NCI-H2081 treated with DMSO at 0.1 percent for 48 hours (cell line): ENCODE measurements around the gene KCNJ6.
"Not testable (repeated sequence)": the region's sequence is repeated elsewhere in the genome, so short reads cannot be mapped to it uniquely, and the experiment has no call there.

Source experiments
- DNase-seq: peaks from one replicate; lab custom pipeline; 2025; lab: John Stamatoyannopoulos, UW

KCNJ6 gene

DNA sequence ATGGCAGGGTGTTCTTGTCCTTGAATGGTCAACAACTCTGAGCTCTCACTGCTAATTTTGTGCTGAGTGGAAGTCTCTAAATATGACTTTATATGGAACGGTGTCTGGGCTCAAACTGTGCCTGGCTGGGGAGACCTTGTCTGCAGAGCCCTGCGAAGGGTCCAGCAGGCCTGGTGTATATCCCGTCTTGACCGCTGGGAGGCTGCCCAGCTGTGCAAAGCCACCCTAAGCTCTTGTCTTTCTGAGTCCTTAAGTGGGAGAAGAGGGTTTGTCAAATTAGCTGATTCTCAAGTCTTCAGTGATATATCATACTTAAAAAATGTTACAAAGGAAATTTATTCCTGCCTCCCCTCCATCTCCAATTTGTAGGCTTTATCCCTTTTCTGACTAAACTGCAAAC, 198.7 kb downstream of the KCNJ6 start:
- no peak for DNase-seq

DNA sequence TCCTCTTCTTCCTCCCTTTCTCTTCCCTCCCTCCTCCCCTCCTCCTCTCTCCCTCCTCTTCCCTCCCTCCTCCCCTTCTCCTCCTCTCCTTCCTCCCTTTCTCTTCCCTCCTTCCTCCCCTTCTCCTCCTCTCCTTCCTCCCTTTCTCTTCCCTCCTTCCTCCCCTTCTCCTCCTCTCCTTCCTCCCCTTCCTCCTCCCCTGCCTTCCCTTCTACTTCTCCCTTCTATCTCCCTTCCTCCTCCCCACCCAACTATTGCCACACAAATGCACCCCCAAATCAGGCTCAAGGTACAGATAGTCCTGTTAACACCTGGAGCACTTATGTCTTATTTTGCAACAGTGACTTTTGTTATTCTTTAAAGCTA, 203.7 kb downstream of the KCNJ6 start:
- not testable (repeated sequence) for DNase-seq

GRCh38 chr21:37711836-37712568, 204.3 kb downstream of the KCNJ6 start:
- peak; percentile 1 for DNase-seq

DNA sequence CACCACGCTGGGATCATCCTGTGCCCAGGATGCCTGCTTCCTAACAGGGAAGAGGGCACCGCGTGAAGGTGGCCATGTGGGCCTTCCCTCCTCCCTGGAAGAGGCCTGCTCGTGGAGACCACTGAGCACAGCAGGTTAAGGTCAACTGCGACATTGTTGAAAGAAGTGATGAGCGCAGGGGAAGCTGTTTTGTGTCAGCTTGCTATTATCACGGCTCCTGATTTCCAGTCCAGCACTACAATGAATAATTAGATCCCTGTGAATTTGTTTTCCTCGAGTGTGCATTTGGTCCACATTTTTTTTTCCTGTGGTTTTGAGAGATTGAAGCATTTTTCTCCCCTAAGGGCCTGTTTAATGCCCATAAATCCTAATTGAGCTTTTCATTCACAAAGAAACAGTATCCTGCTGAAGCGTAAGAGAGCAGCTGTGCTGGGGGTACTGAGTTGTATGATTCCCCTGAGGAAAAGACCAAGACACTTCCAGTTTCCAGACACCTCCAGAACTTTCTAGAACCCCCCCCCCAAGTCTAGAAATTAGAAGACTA, 204.9 kb downstream of the KCNJ6 start:
- peak; percentile 34 for DNase-seq

DNA sequence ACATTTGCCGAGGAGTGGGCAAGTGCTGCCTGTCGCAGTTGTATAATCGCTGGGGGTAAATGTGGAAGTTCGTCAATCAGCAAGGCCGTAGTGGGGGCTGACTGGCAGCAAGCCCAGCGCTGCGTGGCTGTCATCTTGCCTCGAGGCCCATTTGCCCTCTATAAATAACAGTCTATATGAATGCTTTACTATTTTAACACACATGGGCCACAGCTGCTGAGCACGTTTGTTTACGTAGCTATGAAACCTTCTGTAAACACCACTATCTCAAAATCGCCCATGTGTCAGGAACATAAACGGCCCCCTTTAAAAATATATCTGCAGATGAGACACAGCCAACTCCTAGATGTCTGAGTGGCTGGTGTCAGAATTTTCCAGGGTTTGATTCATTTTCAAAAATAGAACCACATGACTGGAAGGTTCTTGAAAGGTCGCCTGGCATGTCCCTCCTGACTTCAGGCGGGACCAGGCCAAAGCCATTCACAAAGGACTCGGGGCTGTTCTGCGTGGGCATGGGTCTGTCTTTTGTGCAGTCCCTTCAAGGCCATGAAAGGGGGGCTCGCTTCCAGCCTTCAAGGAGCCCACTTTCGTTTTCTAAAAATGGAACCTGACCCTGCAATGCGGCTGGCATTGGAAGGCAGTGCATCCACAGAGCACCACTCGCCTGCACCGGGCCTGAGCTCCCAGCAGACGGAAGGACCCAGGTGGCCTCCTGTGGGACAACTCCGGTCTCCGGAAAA, 205.5 kb downstream of the KCNJ6 start:
- DNase-seq, result peak; percentile 14

DNA sequence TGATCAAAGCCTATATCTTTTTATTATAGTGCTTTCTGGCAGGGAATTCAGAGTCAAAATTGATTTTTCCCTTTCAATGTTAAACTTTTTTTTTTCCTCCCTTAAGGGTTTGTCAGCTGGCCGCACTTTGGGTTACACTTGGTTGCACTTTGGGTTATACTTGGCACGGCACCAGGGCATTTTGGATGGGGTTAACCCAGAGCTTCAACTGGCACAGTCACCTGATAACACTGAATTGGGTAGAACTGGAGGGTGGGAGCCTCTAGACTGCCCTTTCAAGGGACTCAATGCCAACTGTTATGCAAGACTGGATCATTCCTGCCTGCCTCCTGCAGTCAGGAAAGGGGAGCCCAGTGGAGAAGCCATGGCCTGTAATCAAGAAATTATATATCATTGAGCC, 211.5 kb downstream of the KCNJ6 start:
- no peak for DNase-seq

DNA sequence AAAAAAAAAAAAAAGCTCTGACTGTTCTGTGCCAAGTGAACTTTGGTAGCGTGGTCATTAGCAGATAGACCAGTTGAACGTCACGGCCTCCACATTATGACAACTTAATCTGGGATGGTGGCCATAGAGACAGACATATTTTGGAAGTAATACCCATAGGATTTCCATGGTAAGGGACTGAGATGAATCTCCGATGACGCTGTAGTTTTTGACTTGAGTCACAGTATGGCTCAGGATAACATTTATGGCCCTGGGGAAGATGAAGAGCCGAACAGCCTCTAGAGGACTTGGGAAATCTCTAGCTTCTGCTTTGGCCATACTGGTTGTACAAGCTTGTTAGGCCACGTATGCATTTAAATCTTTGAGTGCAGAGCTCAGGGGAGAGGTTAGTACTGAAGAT, 214.0 kb downstream of the KCNJ6 start:
- DNase-seq, result no peak

DNA sequence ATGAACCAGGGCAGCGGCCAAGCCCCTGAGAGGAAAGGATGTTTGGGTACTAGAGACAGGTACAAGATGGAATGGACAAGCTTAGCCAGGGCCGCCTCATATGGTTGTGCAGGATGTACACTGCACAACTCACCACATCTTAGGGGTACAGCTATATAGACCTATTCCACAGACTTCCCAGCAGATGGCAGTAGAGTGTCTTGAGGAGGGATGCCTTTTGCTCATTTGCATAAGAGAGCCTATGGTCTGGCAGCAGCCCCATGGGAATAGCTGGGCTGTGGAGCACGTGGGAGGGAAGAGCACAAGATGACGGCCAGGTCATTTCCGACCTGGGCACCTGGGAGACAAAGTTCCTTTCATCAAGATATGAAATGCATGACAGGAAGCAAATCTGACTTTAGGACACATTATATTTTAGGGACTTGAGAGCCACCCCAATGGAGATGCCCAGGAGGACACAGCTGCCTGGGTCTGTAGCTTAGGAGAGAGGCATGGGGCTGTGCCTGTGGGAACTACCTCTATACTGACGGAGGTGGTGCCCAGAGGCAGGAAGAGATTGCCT, 215.5 kb downstream of the KCNJ6 start:
- peak; percentile 31 for DNase-seq

GRCh38 chr21:37699024-37699775, 217.1 kb downstream of the KCNJ6 start:
- no peak for DNase-seq

DNA sequence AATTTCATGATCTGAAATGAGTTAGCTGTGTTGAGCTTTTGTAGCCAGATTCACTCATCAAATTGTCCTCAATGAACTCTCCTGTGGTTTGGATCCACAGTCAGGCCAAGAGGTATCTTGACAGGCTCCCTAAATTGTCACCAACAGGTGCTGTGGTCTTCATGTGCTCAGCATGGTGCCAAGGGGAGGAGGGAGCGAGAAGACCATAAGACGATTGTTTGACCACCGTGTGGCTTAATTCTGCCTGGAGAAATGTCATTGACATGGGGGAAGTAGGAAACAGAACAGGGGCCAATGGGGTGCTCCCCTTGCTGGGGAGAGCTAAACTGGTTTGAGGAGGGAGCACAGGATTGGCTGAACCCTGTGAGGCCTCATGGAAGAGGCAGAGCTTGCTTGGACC, 219.3 kb downstream of the KCNJ6 start:
- no peak for DNase-seq

- no peak for DNase-seq
Measured at GRCh38 chr21:37695111-37695510, 221.1 kb downstream of the KCNJ6 start.

GRCh38 chr21:37688952-37689659, 227.2 kb downstream of the KCNJ6 start:
- DNase-seq, result no peak

DNA sequence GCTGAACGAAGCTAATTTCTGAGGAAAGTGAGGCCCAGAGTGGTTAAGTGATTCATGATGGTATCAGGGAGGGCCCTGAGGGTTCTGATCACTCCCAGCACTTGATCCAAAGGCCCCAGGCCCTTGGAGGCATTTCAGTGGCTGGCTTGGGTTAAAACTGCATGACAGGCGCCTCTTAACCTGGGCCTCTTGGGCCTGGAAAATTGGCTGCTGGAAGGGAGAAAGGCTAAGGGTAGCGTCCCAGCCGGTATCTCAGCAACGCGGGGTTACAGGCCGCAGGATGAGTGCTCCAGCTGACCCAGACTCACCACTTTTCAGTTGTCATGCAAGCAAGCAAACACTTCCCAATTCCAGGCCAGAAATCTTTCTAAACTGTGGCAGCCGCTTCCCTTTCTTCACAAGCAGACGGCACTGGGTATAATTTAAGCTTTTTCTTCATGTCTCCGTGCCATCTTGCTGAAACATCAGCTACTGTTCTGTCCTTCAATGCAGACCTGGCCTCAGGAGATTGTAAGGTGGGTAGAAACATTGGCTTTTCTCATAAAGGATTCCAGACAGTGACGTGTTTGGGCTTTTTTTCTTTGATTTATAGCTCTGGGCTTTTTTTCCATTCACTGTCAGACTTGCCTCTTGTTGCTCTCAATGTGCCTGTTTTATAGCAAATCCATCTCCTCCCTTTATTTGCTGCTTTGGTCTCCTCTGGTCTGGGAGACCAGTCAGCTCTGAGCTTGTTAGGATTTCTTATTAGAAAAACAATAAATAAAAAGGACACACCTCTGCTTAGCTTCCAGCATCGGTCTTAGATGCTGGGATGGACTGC, 229.1 kb downstream of the KCNJ6 start:
- no peak for DNase-seq

DNA sequence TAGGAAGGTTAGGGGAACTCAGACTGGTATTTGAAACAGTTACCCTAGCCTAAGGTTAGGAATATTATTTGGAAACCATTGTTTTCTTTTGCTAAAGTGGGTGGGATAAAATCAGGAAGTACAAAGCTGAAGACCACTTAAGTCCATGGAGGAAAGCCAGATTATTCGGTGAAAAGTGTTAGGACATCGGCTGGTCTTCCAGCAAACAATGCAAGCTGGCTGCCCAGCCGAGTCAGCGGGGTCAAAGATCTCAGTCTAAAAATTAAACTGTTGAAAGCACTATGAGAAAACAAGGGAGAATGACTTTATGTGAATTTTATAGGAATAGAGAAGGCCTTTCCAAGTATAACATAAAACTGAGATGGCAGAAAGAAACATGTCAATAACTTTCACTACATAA, 231.7 kb downstream of the KCNJ6 start:
- no peak for DNase-seq

DNA sequence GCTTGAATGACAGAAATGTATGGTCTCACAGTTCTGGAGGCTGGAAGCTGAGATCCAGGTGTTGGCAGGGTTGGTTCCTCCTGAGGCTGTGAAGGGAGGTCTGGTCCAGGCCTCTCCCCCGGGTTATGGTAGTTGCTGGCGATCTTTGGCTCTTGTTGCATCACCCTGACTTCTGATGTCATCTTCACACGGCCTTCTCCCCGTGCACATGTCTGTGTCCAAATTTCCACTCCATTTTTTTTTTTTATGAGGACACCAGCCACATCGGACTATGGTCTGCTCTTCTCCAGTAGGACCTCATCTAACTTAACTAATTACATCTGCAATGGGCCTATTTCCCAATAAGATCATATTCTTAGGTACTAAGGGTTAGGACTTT, 232.2 kb downstream of the KCNJ6 start:
- DNase-seq, result no peak

- DNase-seq, result no peak
Measured at GRCh38 chr21:37683396-37684114, 232.7 kb downstream of the KCNJ6 start.

- DNase-seq, result no peak
Measured at GRCh38 chr21:37682966-37683365, 233.3 kb downstream of the KCNJ6 start.

- no peak for DNase-seq
Measured at GRCh38 chr21:37677006-37677405, 239.3 kb downstream of the KCNJ6 start.

DNA sequence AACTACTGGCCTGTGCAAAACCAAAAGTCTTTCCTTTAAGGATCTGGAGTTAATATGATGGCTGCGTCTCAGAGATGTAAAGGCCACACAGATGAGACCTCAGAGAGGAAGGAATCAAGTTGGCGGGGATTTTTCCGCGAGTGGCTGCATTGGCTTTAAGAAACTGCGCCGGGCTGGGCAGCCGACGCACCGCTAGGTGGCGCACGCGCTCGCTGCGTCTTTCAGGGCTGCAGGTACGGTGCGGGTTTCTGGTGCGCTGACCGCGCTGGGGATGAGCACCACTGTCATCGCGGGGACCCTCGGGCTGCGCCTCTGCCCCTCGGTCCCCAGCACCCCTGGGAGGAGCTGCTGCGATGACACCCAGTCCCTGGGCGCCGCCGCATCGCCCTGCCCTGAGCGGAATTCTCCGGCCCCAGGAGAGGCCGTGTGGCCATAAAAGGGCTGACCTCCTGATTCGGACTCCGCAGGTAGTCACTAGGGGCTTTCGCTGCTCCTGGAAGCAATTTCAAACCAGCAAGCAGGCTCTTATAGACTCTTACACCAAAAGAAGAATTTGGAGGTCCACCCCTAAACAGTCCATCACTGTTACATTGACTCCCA, 241.0 kb downstream of the KCNJ6 start:
- DNase-seq, result no peak
